ENCODE data around the gene CMTR1.

GRCh38 chr6:37503309-37503965 lies 70.4 kb downstream of the CMTR1 start:
- TF ChIP-seq LEF1 (IDR thresholded peaks at IDR 0.05; ENCODE audit: borderline replicate concordance): no peak
- TF ChIP-seq BHLHE40 (IDR thresholded peaks at IDR 0.05; ENCODE audit: borderline replicate concordance): no peak
- TF ChIP-seq TARDBP (IDR thresholded peaks at IDR 0.05): no peak
- no peak for TF ChIP-seq FOXM1 (IDR thresholded peaks at IDR 0.05; ENCODE audit: borderline replicate concordance)
- no peak for TF ChIP-seq SUZ12 (IDR thresholded peaks at IDR 0.05)
- no peak for TF ChIP-seq CTBP1 (IDR thresholded peaks at IDR 0.05; ENCODE audit: borderline replicate concordance)

Measured in HEK293T (cell line).